Skeletal muscle tissue (tissue), 4 donors: ENCODE data around the gene RUFY3. TPM values are rescaled to one million over a fixed set of nuclear protein-coding genes. Genes with fewer than 3 reads are reported as not detected.

Experiments used
- H3K27ac ChIP-seq: one replicate; pipeline ENCODE4 v1.7.0; 2013; ENCODE audit warnings: mild to moderate bottlenecking, low read depth, low read length, inconsistent platforms
- H3K27me3 ChIP-seq, 3 donors: one replicate each; pipeline ENCODE4 v1.7.0; 2013; ENCODE audit warnings: low read length in 3 of 3; ENCODE audit not compliant: control insufficient read depth in 3 of 3, insufficient read depth in 3 of 3
- H3K36me3 ChIP-seq, 3 donors: one replicate each; pipeline ENCODE4 v1.7.0; 2013; ENCODE audit warnings: low read length in 3 of 3; ENCODE audit not compliant: control insufficient read depth in 3 of 3, insufficient read depth in 3 of 3
- H3K4me1 ChIP-seq, 3 donors: one replicate each; pipeline ENCODE4 v1.7.0; 2013; ENCODE audit warnings: low read length in 3 of 3, mild to moderate bottlenecking in 3 of 3; ENCODE audit not compliant: control insufficient read depth in 3 of 3, insufficient read depth in 3 of 3
- H3K4me3 ChIP-seq, 3 donors: one replicate each; pipeline ENCODE4 v1.7.0; 2013; ENCODE audit warnings: low read length in 3 of 3
- H3K9ac ChIP-seq, 3 donors: one replicate each; pipeline ENCODE4 v1.7.0; 2013; ENCODE audit warnings: low read length in 3 of 3, mild to moderate bottlenecking in 3 of 3, moderate library complexity in 2 of 3, low read depth in 1 of 3
- H3K9me3 ChIP-seq, 3 donors: one replicate each; pipeline ENCODE4 v1.7.0; 2013; ENCODE audit warnings: low read length in 3 of 3; ENCODE audit not compliant: control insufficient read depth in 3 of 3
- total RNA-seq: library from RNA; depleted of rRNA; stranded (reverse); fragments of >200 nt; gene quantifications from one replicate; pipeline ENCODE4 v1.2.3, GENCODE V29; 2014
- donor health status: Osteomylitis.

The RUFY3 gene
- total RNA-seq, 1 donor from 2014 or later: 60.0 TPM

- Histone ChIP-seq H3K9me3 (no peaks in the 10 kb centered on the region), H3K9ac (peak overlapping the region; percentile 83 to 88 (median 88)), H3K27me3 (no peaks in the 10 kb centered on the region), H3K4me1 (peaks cover 11 to 16% (median 11%) of the 10 kb centered on the region in 3 donors), H3K27ac (peak overlapping the region; percentile 92), H3K4me3 (peak overlapping the region; percentile 79 to 92 (median 85)), H3K36me3 (no peaks in the 10 kb centered on the region)
Observed at GRCh38 chr4:70704215-70704930, 17.4 kb upstream of the RUFY3 start.

- Histone ChIP-seq H3K27me3 (no peaks in the 10 kb centered on the region), H3K36me3 (no peaks in the 10 kb centered on the region), H3K9me3 (no peaks in the 10 kb centered on the region), H3K9ac (peak overlapping the region; percentile 83 to 88 (median 88)), H3K4me3 (peak overlapping the region; percentile 79 to 92 (median 85)), H3K4me1 (peaks cover 11 to 17% (median 11%) of the 10 kb centered on the region in 3 donors), H3K27ac (peak overlapping the region; percentile 92)
Observed at GRCh38 chr4:70704931-70705182, 16.9 kb upstream of the RUFY3 start.

DNA sequence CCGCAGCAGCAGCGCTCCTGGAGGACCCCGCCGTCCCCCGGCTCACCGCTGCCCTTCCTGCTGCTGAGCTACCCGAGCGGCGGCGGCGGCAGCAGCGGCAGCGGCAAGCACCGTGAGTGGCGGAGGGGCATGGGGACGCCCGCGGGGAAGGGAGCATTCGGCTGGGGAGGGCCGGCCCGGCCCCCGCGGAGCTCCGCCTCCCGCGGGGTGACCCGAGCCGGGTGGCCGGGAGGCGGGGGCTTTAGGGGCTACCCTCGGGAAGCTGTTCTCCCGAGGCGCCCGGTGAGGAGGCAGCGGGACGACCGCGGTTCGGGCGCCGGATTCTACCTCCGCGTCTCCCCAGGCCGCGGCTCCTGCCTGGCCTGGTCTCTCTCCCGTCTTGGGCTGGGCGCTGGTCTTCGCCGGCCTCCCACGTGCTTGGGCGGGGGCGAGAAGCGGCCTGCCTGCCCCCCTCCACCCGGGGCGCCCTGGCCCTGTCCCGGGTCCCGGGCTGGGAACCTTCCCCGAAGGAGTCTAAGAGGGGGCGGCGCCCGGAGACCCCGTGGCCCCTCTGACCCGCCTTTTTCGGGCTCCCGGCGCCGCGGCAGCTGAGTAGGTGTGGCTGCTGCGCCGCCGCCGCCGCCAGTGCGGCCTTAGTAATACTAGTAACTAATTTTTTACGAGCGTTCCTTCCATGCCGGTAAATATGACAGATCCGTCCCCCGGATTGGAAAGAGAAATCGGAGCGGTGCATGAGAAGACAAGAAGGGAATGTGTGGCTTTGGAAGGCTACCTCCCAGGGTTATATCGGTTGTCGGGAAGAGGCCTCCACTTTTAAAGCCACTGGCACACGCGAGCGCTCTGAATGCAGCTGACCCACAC lies 16.4 kb upstream of the RUFY3 start:
- Histone ChIP-seq H3K9me3 (no peaks in the 10 kb centered on the region), H3K27me3 (no peaks in the 10 kb centered on the region), H3K4me1 (peaks cover 11 to 17% (median 11%) of the 10 kb centered on the region in 3 donors), H3K27ac (peak overlapping the region; percentile 92), H3K9ac (peak overlapping the region; percentile 83 to 88 (median 88)), H3K36me3 (no peaks in the 10 kb centered on the region), H3K4me3 (peak overlapping the region; percentile 79 to 92 (median 85))

- Histone ChIP-seq H3K36me3 (no peaks in the 10 kb centered on the region), H3K27ac (peak overlapping the region; percentile 92), H3K9ac (peak overlapping the region; percentile 83 to 88 (median 88)), H3K9me3 (no peaks in the 10 kb centered on the region), H3K4me1 (peaks cover 11 to 17% (median 11%) of the 10 kb centered on the region in 3 donors), H3K4me3 (peak overlapping the region; percentile 79 to 92 (median 85)), H3K27me3 (no peaks in the 10 kb centered on the region)
Observed at GRCh38 chr4:70706044-70706461, 15.7 kb upstream of the RUFY3 start.

DNA sequence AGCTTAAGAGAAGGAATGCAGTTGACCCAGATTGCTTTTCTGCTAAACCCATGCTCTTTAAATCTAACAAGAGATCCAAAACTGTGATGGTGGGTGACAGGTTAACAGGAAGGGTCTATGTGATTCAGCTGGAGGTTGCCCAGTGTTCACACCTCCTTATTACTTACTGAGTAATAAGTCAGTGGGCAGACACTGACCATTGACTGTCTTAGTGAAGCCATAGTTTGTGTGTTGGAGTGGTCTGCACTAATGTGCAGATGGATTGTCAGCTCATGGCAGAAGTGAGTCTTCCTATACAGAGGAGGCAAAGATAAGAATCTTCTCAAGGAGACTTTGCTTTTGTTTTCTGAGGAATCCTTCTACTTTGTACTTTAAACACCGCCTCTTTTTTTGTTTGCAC lies 15.2 kb upstream of the RUFY3 start:
- Histone ChIP-seq H3K27me3 (no peaks in the 10 kb centered on the region), H3K4me3 (peak overlapping the region; percentile 79 to 92 (median 85)), H3K36me3 (no peaks in the 10 kb centered on the region), H3K9ac (peak overlapping the region; percentile 83 to 88 (median 88)), H3K27ac (peak overlapping the region; percentile 92), H3K4me1 (peaks cover 11 to 17% (median 13%) of the 10 kb centered on the region in 3 donors), H3K9me3 (no peaks in the 10 kb centered on the region)

GRCh38 chr4:70709611-70710205 lies 12.1 kb upstream of the RUFY3 start:
- Histone ChIP-seq H3K27ac (no peak overlapping the region), H3K9ac (no peak overlapping the region), H3K4me1 (peaks cover 11 to 34% (median 28%) of the 10 kb centered on the region in 3 donors), H3K9me3 (no peaks in the 10 kb centered on the region), H3K4me3 (no peak overlapping the region), H3K27me3 (no peaks in the 10 kb centered on the region), H3K36me3 (no peaks in the 10 kb centered on the region)

DNA sequence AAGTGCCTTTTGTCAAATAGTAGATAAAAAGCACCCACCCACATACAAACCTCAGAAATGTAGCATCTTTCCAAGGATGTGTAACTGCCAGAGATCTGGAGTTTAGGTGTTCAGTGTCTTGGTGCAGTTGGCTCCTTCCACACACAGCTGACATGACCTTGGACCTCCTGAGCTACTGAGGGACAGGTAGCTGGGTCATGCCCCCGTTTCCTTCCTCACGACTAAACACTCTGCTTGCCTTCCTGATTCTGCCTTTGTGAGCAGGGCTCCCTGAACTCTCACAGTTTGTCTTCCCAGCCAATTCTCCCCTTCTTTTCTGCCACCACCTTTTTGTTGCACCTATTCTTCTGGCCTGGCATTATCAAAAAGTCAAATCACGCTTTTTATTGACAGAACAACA lies 10.2 kb upstream of the RUFY3 start:
- no peak overlapping the region for H3K27ac ChIP-seq

DNA sequence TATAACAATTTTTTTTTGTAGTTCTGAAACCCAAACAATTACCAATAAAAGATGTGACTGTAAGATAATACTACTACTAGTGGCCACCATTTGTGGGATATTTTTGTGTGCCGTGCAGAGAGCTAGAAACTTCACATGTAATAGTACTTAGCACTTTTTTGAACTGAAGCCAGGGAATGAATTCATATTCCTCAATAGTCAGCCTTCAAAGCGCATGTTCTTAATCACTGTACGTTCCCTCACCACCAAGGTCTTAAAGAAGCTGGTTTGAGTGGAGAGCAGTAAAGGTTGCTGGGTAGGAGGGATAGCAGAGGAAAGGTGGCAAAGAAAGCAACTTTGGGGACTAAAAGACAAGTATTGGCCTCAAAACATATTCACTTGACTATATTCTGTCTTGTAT lies 9.6 kb upstream of the RUFY3 start:
- H3K27me3 ChIP-seq: no peaks in the 10 kb centered on the region
- H3K4me1 ChIP-seq: peaks cover under 1 to 31% (median 19%) of the 10 kb centered on the region in 3 donors
- no peak overlapping the region for H3K9ac ChIP-seq
- H3K27ac ChIP-seq: no peak overlapping the region
- H3K4me3 ChIP-seq: no peak overlapping the region
- no peaks in the 10 kb centered on the region for H3K9me3 ChIP-seq
- H3K36me3 ChIP-seq: no peaks in the 10 kb centered on the region

More for the DNA sequence above, 10.2 kb upstream of the RUFY3 start:
- Histone ChIP-seq H3K27me3 (no peaks in the 10 kb centered on the region), H3K4me3 (no peak overlapping the region), H3K4me1 (peaks cover 6 to 35% (median 25%) of the 10 kb centered on the region in 3 donors), H3K36me3 (no peaks in the 10 kb centered on the region), H3K9me3 (no peaks in the 10 kb centered on the region), H3K9ac (no peak overlapping the region)

DNA sequence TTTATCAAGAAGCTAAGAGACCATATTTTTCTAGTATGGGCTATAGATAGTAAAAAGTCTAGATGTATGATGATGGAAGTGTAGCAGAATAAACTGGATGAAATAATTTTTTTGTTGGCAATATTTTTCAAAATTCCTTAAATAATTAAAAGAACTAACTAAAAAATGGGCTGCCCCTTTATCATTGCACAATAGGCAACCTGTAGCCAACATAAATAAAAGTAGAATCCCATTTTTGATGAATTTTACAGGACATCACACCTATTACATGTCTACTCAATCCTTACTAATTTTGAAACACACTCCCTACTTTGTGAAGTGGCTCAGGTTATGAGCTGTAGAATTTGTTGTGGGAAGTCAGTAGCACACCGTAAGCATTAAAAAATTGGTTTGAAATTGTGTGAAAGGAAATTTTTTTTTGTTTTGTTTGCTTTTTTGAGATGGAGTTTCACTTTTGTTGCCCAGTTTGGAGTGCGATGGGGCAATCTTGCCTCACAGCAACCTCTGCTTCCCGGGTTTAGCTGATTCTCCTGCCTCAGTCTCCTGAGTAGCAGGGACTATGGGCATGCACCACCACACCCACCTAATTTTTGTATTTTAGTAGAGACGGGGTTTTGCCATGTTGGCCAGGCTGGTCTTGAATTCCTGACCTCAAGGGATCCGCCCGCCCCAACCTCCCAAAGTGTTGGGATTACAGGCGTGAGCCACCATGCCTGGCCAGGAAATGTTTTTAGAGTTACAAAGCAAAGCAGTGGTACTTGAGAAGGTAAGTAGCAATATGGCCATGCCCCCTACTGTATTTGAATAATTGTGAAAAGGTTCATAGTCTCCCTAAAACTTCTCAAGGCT lies 8.9 kb upstream of the RUFY3 start:
- Histone ChIP-seq H3K27me3 (no peaks in the 10 kb centered on the region), H3K9me3 (no peaks in the 10 kb centered on the region), H3K4me1 (peaks cover 0 to 29% (median 17%) of the 10 kb centered on the region in 3 donors), H3K9ac (no peak overlapping the region), H3K4me3 (no peak overlapping the region), H3K36me3 (no peaks in the 10 kb centered on the region), H3K27ac (no peak overlapping the region)
